Epithelial cell of esophagus (primary cell): ENCODE measurements around the gene BTG2.

Experiments used
- DNase-seq: peaks from one replicate; pipeline ENCODE4 v3.0.0; 2010; ENCODE audit warnings: low read depth
- H3K4me3 ChIP-seq: 2 replicates; pipeline ENCODE4 v1.5.1; 2011; ENCODE audit warnings: mild to moderate bottlenecking, low read length, control low read depth
- TF ChIP-seq, protein P1 (sequence below): IDR thresholded peaks from 2 replicates; pipeline ENCODE4 v1.5.1; 2011; ENCODE audit warnings: low read depth, mild to moderate bottlenecking, low read length, control low read depth, inconsistent platforms; ENCODE audit not compliant: insufficient read depth; ENCODE audit errors: missing control alignments

BTG2 gene

DNA sequence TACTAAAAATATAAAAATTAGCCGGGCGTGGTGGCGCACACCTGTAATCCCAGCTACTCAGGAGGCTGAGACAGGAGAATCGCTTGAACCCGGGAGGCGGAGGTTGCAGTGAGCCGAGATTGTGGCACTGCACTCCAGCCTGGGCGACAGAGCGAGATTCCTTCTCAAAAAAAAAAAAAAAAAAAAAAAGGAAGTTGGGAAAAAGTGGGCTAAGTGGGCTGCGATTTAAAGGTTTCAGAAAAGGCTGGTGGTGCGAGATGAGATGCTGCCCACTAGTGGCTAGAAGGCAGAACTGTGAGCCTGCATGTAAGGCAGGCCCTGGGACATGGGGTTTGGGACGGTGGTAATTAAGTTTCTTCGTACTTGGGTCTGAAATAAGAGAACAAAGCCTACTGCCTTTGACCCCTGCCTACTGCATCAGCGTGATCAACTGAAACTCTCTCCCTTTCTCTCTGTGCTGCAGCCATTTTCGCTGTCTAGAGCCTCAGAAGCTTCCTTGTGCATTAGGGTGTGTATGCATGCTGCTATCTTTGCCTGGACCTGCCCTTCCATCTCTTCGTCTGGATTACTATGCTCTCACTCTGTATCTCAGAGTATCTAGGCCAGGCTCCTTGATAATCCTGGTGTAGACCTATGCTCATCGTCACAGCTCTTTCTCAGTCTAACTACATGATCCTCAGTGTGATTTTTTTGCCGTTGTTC, 33.2 kb downstream of the BTG2 start:
- TF ChIP-seq, protein P1, sequence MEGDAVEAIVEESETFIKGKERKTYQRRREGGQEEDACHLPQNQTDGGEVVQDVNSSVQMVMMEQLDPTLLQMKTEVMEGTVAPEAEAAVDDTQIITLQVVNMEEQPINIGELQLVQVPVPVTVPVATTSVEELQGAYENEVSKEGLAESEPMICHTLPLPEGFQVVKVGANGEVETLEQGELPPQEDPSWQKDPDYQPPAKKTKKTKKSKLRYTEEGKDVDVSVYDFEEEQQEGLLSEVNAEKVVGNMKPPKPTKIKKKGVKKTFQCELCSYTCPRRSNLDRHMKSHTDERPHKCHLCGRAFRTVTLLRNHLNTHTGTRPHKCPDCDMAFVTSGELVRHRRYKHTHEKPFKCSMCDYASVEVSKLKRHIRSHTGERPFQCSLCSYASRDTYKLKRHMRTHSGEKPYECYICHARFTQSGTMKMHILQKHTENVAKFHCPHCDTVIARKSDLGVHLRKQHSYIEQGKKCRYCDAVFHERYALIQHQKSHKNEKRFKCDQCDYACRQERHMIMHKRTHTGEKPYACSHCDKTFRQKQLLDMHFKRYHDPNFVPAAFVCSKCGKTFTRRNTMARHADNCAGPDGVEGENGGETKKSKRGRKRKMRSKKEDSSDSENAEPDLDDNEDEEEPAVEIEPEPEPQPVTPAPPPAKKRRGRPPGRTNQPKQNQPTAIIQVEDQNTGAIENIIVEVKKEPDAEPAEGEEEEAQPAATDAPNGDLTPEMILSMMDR = peak; percentile 97
- no peak overlapping the region for H3K4me3 ChIP-seq
- peak; percentile 71 for DNase-seq

- no peak overlapping the region for H3K4me3 ChIP-seq
- TF ChIP-seq, protein P1 = peak; percentile 96
- peak; percentile 89 for DNase-seq
Measured at GRCh38 chr1:203340112-203340790, 34.9 kb downstream of the BTG2 start.

GRCh38 chr1:203342192-203342940, 37.0 kb downstream of the BTG2 start:
- DNase-seq = peak; percentile 64
- TF ChIP-seq, protein P1 = peak; percentile 89
- H3K4me3 ChIP-seq = no peak overlapping the region

- TF ChIP-seq, protein P1 = no peak
- no peak for DNase-seq
- H3K4me3 ChIP-seq = no peak overlapping the region
Measured at GRCh38 chr1:203343956-203344754, 38.8 kb downstream of the BTG2 start.

- no peak overlapping the region for H3K4me3 ChIP-seq
- TF ChIP-seq, protein P1 = no peak
- no peak for DNase-seq
Measured at GRCh38 chr1:203346060-203346768, 40.9 kb downstream of the BTG2 start.

DNA sequence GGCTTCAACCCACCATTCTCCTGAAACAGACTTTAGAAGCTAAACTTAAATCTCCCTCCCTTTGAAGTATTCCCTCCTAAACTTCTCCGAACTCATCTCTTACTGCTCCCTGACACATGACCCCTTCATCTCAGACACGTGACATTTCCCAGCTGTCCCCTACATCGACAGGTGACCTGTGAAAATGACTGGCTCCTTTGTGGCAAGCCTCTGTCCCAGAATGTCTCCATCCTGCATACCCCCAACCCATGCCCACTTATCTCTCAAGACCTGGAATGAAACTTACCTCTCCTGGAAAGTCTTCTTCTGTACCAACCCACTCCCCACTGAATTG, 41.4 kb downstream of the BTG2 start:
- no peak for DNase-seq
- TF ChIP-seq, protein P1 = no peak
- no peak overlapping the region for H3K4me3 ChIP-seq
